CD4-positive, alpha-beta T cell treated with Interleukin-4 for 4 hours (primary cell): ENCODE data around the gene BRMS1.
A peak's percentile ranks its signal among the peaks of the same experiment; 100 is the strongest.
"Not testable (repeated sequence)": the region's sequence is repeated elsewhere in the genome, so short reads cannot be mapped to it uniquely, and the experiment has no call there.

ENCODE experiments used
- DNase-seq: peaks from one replicate; pipeline ENCODE4 v3.0.0-alpha.2; 2020

BRMS1 gene, protein sequence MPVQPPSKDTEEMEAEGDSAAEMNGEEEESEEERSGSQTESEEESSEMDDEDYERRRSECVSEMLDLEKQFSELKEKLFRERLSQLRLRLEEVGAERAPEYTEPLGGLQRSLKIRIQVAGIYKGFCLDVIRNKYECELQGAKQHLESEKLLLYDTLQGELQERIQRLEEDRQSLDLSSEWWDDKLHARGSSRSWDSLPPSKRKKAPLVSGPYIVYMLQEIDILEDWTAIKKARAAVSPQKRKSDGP

DNA sequence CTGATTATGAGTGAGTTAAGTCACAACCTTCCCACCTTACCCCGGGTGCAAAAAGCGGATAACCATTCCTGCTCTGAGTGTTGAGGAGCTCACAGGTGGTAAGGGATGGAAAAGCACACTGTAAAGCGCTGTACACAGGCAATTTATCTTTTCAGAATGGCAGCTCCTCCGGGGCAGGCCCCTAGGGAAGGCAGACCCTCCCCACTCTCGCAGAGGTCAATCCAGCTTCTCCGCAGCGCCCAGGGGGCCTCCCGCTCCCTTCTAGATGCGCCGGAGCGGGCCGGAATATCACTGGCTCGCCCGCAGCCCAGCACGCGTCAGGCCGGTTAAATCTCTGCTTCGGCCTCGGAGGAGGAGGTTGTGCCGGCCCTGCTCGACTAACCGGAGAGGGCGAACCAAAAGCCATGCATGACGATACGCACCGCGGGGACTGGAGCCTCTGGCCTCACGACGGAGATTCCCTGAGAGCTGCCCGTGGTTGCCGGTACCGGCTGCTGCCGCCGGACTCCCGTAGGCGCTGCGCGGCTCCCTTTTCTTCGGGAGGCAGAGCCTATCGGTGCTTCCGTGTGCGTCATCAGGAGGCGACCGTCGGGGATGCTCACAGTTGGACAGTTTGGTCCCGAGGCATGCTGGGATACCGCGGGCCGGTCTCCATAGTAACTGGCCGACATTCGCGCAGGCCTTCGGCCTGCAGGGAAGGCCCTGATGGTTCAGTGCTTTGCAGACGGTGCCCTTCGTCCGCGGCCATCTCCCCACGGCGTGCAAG lies at the start of gene BRMS1:
Gene BRMS1 (minus strand): TSS at position 555 of the 766 bp plus-strand sequence. CDS start 2,870 bp downstream, outside the sequence.
- peak; percentile 95 for DNase-seq

DNA sequence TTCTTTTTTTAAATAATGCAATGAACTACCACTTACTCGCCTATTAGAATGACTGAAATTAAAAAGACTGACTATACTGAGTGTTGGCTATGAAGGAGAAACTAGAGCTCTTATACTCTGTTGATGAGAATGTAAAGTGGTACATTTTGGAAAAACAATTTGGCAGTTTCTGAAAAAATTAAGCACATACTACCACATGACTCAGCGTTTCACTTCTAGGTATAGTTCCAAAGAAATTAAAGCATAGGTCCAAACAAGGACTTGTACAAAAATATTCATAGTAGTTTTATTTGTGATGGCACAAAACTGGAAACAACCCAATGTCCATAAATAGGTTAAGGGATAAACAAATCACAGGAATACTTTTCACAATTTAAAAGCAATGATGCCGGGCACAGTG lies 49.0 kb upstream of the BRMS1 start:
- DNase-seq = no peak

DNA sequence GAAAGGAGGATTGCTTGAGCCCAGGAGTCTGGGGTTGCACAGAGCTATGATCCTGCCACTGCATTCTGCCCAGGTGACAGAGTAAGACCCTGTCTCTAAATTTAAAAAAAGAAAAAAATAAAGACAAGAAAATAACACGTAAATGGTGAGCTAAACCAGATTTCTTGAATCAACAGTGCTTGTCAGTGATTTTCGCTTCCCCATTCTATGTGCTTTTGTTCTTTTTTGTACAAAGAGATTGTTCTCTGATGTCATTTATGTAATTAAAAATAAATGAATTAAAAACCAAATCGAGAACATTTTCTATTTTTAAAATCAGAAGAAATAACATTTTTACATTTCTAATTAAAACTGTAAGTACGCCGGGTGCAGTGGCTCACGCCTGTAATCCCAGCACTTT lies 46.4 kb upstream of the BRMS1 start:
- DNase-seq = no peak

DNA sequence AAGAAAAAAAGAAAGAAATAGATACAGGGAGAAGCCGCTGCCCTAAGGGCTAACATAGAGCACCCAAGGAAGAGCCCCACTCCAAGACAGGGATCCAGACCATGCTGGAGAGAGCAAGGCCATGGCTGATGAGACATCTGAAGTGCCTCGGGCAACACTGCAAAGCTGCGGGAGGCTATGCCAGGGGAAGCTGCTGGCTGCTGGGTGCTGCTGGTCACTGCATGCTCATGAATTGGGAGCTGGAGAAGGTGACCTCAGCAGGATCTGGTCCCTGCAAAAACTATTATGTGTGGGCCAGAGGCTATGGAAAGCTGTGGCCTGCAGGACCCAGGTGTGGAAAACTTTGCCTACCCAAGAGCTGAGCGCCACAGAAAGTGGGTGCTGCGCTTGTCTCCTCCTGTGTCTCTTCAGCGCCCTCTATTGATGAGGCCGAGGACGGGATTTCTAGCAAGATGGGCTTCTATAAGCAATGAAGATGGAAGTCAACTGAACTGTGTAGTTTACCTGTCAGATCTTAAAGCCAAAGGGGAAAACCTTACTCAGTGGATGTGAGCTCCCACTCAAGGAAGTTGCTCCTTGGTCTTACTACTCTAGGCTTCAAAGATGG lies 44.0 kb upstream of the BRMS1 start:
- peak; percentile 75 for DNase-seq

DNA sequence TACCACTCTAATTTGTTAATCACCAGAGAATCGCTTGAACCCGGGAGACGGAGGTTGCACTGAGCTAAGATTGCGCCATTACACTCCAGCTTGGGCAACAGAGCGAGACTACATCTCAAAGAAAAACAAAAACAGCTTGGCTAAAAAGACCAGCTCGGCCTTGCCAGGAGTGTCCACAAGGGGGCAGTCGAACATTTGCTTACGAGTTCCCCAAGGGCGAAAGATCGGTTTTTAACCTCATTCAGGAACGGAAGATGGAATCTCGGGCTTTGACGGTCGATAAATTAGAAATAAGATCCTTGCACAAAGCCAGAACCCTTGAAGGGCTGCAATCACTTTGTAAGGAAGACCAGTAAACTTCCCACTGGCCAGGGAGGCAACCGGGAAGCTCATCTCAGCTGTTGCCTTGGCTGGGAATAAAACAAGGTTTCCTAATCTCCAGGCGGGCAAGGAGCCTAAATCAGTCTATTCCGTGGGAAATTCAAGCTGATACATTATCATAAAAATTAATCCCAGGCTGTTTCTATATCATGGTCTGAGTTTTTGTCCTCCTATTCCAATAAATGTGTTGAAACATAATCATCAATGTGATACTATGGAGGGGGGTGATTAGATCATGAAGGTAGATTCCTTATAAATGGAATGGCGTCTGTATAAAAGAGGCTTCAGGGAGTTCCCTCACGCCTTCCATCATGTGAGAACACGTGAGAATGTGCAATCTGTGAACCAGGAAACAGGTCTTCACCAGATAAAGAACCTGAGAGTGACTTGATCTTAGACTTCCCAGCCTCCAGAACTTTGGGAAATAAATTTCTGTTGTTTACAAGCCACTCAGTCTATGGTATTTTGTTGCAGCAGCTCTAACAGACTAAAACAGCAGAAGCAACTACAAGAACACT lies 41.5 kb upstream of the BRMS1 start:
- DNase-seq = peak; percentile 79

DNA sequence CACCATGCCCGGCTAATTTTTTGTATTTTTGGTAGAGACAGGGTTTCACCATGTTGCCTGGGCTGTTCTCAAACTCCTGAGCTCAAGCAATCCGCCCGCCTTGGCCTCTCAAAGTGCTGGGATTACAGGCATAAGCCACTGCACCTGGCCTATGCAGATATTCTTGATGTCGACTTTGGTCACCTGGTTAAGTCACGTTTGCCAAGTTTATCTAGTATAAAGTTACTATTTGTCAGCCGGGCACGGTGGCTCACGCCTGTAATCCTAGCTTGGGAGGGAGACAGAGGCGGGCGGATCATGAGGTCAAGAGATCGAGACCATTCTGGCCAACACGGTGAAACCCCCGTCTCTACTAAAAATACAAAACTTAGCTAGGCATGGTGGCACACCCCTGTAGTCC lies 39.4 kb upstream of the BRMS1 start:
- not testable (repeated sequence) for DNase-seq

DNA sequence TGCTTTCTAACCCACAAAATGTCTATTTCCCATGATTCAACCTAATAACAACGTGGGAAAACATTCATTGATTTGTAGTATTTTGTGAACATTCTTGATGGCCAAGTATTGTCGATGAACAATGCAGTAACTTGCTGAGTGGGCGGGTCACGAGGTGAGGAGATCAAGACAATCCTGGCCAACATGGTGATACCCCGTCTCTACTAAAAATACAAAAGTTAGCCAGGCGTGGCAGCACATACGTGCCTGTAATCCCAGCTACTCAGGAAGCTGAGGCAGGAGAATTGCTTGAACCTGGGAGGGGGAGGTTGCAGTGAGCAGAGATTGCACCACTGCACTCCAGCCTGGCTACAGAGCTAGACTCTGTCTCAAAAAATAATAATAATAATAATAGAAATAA lies 35.4 kb upstream of the BRMS1 start:
- not testable (repeated sequence) for DNase-seq

DNA sequence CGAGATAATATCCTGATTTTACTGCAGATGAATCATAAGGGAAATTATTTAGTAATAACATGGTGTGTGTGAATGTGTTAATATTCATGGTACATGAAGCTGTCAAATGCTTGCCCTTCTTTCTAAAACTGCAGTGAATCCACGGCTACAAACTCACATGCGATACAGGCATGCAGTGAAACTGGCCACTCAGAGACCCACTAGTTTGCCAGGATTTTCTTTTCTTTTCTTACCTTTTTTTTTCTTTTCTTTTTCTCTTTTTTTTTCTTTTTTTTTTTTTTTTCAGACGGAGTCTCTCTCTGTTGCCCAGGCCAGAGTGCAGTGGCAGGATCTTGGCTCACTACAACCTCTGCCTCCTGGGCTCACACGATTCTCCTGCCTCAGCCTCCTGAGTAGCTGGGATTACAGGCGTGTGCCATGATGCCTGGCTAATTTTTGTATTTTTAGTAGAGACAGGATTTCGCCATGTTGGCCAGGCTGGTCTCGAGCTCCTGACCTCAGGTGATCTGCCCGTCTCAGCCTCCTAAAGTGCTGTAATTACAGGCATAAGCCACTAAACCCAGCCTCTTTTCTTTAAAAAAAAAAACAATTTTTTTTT lies 28.9 kb upstream of the BRMS1 start:
- DNase-seq = not testable (repeated sequence)

DNA sequence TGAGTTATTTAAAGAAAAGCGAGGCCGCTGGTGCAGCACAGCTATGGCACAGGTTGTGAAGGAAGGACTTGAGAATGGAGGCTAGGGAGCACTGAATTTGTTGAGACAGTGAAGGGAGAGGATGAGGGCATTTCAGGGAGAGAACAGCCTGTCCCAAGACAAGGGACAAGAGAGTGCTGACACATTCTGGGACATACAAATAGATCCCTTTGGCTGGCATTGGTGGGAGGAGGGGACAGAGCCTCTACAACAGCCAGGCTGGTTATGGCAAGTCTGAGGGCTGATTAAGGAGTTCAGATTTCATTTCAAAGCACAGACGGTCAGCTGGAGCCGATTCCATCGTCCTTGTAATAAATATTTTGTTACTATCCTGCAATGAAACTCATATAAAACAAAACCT lies 28.4 kb upstream of the BRMS1 start:
- DNase-seq = no peak

DNA sequence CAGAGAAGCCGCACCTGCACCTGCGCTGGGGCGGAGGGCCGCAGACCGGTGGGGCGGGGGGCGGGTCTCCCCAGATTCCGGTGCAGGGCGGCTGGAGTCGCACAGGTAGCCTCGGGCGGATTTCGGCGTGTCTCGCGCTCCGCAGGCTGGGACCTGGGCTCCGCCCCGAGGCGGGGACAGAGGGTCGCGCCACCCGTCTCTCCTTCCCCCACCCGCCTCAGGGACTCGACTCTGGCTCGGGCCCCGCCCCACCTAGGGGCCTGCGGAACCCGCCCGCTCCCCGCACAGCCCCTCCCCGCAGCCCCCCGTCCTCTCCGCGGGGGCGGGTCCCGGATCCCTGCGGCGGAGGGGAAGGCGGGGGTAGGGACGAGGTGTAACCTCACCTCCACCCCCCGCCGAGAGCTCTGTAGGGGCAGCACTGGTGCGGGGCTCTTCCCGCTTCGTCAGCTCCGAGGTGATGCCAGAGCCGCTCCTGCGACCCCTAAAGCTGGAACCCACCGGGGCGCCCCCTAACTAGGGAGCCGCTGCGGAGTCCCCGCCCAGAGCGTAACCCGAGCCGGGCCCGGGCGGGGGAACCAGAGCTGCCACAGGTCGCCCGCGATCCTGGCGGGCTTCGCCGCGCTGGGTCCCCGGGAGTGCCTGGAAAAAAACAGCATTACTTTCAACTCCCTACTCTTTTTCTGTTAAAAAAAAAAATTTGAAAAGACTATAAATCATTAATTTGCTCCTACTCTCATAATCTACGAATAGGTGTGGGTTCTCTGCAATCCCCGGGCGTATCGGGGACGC lies 26.9 kb upstream of the BRMS1 start, which contains the start of gene SLC29A2:
Gene SLC29A2 (minus strand): TSS at position 134 of the 789 bp plus-strand sequence. CDS start 169 bp downstream, outside the sequence.
- peak; percentile 74 for DNase-seq

DNA sequence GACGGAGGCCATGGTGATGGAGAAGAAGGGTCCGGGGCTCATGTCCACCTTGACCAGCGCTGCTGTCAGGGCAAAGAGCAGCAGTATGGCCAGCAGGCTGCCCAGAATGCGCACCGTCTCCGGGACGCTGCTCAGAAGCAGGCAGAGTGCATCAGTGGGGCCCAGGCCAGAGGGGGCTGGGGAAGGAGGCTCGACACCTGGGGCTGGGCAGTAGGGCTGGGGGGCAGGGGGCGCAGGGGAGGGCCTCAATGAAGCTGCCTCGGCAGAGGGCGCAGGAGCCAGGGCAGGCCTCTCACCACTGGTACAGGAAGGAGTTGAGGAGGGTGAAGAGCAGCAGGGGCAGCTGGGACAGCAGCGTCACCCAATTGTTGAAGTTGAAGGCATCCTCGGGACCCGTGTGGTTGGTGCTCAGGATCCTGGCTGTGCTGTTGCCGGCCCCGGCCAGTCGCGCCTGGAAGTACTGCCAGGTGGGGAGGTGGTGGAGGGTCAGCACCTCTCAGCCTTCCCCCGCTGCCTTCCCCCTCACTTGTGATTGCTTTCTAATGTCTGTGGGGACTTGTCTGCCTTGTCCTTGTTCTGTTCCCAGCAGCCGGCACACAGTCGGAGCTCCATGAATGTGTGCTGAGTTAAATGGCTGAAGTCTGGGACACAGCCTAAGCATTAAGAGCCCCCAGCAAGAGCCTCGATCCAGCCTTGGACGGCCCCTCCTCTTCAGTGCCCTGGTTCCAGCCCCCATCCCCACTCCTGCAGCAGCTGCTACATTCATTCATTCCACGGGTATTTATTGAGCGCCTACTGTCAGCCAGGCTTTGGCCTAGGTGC lies 24.4 kb upstream of the BRMS1 start:
- no peak for DNase-seq

DNA sequence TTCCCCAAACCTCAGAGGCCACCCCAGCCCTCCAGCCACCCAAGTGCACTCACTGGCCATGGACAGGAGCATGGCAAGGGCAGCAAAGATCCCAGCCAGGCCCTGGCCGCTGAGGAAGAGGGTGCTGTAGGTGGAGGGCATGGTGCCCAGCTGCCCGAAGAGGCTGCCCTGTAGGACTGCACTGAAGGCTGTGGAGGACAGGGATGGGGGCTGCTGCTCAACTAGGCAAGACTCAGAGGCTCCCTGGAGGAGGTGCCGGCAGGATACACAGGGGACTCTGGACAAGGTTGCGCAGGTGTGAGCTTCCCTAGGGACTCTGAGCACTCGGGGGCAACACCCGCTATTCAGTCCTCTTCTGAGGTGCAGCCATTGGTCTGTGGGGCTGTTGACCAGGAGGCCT lies 23.6 kb upstream of the BRMS1 start:
- no peak for DNase-seq

DNA sequence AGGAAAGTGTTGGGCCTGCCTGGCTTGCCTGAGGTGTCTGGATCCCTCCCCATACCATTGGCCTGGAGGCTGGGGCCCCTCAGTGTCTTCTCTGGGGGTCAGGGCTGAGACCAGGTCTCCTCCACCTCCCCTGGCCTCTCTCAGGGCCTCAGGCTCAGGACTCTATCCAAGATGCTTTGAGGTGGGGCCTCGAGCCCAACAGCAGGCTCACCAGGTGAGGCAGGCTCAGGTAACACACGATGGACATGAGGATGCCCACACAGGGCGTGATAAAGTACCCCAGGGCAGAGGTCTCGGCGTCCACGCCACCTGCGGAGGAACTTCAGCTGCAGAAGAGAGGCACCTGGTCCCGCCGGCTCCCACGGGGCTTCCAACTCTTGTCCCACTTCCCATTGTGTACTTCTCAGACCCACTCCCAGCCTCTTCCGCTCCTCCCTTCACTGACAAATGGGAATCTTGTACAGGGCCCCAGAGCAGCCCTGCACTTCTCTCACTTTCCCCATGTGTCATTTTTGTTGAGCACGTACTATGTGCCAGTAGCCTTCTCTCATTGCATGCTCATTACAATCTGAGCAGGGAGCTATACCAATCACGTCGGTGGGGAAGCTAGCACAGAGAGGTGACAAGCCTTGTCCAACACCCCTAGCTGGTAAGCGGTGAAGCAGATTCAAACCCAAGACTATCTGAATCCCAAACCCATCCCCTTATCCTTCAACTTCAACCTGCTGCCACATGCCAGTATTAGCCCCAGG lies 22.8 kb upstream of the BRMS1 start:
- no peak for DNase-seq

DNA sequence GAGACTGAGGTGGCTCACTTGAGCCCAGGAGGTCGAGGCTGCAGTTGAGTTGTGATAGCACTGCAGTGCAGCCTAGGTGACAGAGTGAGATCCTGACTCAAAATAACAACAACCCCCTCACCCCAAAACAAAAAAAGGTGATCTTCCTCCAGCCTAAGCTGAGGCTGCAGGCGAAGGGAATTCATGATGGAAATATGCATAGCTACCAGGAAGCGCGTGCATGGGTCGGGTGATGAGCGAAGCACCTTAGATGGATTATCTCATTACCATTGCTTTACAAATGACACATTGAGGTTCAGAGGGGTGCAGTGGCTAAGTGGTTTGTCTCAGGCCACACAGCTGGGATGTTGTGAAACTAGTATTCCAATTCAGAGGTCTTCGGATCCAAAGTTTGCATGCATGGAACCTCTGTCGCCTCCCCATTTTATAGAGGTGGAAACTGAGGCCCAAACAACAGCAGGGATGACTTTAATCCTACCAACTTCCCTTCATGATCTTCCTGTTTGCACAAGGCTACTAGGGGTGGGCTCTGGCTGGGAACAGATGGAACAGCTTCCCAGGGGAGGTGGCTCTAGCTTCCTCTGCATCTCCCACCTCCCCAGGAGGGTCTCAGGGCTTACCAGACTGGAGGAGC lies 22.1 kb upstream of the BRMS1 start:
- no peak for DNase-seq

DNA sequence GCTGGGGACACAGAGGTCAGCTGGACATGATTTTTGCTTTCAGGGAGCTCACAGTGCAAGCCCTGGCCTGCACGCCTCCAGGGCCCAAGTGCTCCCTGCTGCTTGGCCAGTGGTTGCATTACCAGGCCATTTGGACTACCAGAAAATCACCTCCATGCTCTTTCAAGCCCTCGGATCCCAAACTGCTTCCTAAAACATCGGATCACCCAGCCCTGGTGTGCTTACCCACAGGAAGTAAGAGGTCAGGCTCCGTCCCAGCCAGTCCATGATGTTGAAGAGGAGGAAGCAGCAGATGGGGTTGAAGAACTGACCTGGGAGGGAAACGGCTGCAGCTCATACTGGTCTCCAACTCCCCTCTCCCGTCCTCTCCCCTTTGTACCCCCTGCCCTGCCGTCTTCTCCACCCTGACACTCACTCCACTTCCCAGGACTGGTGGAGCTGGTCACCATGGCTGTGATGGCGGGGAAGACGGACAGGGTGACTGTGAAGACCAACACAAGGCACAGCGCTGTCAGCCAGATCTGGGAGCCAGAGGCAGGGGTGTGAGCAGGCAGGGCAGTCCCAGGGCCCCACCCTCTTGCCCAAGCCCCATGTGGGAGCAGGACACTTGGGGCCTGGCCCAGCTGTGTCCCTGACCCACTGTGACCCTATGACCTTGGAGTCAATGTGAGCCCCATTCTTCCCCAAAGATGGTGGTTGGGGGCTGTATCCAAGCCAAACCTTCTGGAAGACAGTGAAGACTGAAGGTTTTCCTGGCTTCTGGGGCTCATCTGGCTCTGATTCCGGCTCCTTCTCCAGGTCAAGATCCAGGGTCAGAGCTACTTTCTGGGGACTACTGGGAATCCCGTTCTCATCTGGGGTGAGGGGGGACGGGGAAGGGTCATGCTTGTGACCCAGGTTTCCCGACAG lies 21.1 kb upstream of the BRMS1 start:
- DNase-seq = no peak

DNA sequence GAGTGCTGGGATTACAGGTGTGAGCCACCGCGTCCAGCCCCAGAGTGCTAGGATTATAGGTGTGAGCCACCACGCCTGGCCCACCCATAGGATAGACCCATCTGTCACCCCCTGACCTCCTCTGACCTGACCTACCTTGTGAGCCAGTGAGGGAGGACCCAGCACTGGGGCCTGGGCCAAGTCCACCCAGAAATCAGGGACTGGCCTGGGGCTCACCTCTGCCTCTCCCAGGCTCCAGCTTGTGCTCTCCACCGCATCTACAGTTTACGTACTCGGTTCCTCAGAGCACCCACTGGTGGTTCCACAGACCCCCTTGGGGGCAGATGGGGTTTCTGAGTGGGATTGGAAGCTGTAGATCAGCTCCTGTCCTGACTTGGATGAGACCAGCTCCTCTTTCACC lies 20.3 kb upstream of the BRMS1 start:
- no peak for DNase-seq

DNA sequence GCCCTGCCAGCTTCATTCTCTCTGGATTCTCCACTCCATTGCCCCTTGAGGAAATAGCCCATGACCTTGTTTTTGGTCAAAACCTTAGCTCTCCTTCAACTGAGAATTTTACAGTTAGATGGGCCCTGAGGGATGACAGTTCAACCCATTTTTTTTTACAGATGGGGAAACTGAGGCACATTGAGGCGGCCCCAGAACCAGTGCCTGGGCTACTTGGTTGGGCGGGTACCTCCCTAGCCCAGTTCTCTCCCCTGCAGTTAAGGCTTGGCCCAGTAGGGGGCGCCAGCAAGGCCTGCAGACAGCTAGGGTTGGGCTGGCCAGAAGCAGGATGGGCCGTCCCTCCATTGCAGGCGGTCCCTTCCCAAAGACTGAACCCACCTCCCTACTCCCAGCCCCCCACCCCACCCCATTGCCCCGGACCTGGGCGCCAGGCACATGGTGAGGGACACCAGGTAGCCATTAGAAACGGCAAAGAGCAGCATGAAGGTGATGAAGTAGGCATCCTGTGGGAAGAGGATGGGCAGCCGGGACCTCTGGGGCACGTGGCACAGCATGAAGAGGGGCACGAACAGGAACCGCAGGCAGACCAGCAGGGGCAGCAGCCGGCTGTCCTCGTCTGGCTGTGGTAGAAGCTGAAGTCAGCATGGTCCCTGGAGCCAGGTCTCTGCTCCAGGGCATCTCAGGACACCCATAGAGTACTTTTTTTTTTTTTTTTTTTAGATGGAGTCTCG lies 19.1 kb upstream of the BRMS1 start:
- peak; percentile 41 for DNase-seq

DNA sequence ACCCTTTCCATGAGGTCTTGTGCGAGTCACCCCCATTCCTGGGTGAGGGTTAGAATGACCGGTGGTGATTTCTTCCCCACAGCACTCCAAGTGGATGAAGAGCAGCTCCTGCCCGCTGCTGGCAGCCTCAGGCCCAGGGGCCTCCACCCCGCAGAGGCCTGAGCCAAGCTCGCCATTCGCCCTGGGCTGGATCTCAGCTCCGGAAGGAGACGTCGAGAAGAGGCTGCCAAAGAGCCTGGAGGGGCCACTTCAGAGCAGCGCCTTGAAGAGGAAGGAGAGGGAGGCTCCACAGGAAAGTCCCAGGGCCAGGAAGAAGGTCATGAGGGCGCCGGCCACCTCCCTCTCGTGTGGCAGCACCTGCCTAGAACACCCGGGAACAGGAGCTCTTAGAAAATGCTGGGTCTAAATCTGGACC lies 18.3 kb upstream of the BRMS1 start:
- DNase-seq = no peak
